Kidney (tissue), 14 donors: ENCODE results near the gene LSM14B. TPM values are rescaled to one million over a fixed set of nuclear protein-coding genes. Genes with fewer than 3 reads are reported as not detected.

Experiments
- DNase-seq, 5 donors: peaks; one replicate each; pipeline ENCODE4 v3.0.0-alpha.2; 2013 to 2020
- FAIRE-seq: peaks from 2 replicates; lab custom pipeline; 2012; peaks lifted over from hg19 to GRCh38; lab: Jason Lieb, UNC
- H3K27ac ChIP-seq, 2 donors: one replicate each; pipeline ENCODE4 v1.7.0; 2013; ENCODE audit warnings: low read depth in 2 of 2, low read length in 2 of 2, inconsistent platforms in 1 of 2
- H3K27me3 ChIP-seq: one replicate; pipeline ENCODE4 v1.7.1; 2013; ENCODE audit warnings: low read length, inconsistent platforms; ENCODE audit not compliant: control insufficient read depth, insufficient read depth
- H3K36me3 ChIP-seq, 3 donors: one replicate each; pipeline versions ENCODE4 v1.7.0 to v1.7.1; 2013; ENCODE audit warnings: low read length in 3 of 3, control low read depth in 1 of 3, inconsistent platforms in 1 of 3; ENCODE audit not compliant: insufficient read depth in 3 of 3, control insufficient read depth in 2 of 3
- H3K4me1 ChIP-seq, 3 donors: one replicate each; pipeline versions ENCODE4 v1.7.0 to v1.7.1; 2013; ENCODE audit warnings: low read length in 3 of 3, inconsistent platforms in 1 of 3, low read depth in 1 of 3; ENCODE audit not compliant: control insufficient read depth in 2 of 3, insufficient read depth in 2 of 3
- H3K4me3 ChIP-seq, 3 donors: one replicate each; pipeline versions ENCODE4 v1.7.0 to v1.8.1; 2013; ENCODE audit warnings: low read length in 3 of 3, control low read depth in 1 of 3, inconsistent platforms in 1 of 3
- H3K9ac ChIP-seq, 3 donors: one replicate each; pipeline versions ENCODE4 v1.7.0 to v1.7.1; 2013; ENCODE audit warnings: low read length in 3 of 3, control low read depth in 1 of 3, inconsistent platforms in 1 of 3
- H3K9me3 ChIP-seq, 3 donors: one replicate each; pipeline versions ENCODE4 v1.7.0 to v1.7.1; 2013; ENCODE audit warnings: low read length in 3 of 3, control low read depth in 1 of 3, inconsistent platforms in 1 of 3; ENCODE audit not compliant: control insufficient read depth in 2 of 3, insufficient read depth in 1 of 3
- intact Hi-C: fragments of 100-400 bp; cut with DNase I; formaldehyde crosslinking; loops from one replicate; pipeline ENCODE4 v1.11.1; 2022
- polyA plus RNA-seq: library from polyadenylated mRNA; stranded (reverse); fragments of 350-450 nt; fragmentation: Illumina TruSeq; extraction: RNeasy Lipid Tissue Mini Kit (QIAGEN cat#74804); gene quantifications from one replicate; pipeline ENCODE4 v1.2.3, GENCODE V29; 2014; ENCODE audit warnings: low read depth, low replicate concordance; ENCODE audit not compliant: insufficient read depth
- total RNA-seq: library from RNA; stranded (reverse); fragmentation: NEBNext Ultra II Directional; extraction: Animal tissue kit (Norgen Biotek cat#: 25700); gene quantifications from one replicate; pipeline ENCODE4 v1.2.1, GENCODE V29; 2021
- TF ChIP-seq, protein P1 (sequence below): IDR thresholded peaks from 3 replicates; pipeline ENCODE4 v1.5.1; 2012; ENCODE audit warnings: mild to moderate bottlenecking, moderate library complexity, borderline replicate concordance; ENCODE audit not compliant: insufficient read depth; ENCODE audit errors: extremely low read depth
- donor health status: control.
- donor health status: control.
- donor health status: control.
- donor health status: control.
- donor health status: control.
- donor health status: DM: yes; HTN: yes; CAD: no.
- donor health status: Normal renal cell carcinoma (clear cell type).

The LSM14B gene
- total and polyA plus RNA-seq, 2 donors from 2014 or later: 18.0 to 31.6 TPM

DNA sequence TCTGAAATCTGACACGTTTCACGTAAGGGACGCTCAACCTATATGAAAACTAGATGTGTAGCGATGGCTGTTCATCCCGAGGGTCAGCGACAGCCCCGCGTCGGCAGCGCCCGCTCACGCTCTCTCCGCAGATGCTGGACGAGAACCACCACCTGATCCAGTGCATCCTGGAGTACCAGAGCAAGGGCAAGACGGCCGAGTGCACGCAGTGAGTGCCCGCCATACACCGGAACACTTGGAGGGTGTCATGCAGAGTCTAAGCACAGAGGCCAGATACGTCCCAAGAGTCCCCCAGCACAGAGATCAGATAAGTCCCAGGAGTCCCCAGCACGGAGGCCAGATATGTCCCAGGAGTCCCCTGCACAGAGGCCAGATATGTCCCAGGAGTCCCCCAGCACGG is 36.3 kb downstream of the LSM14B start:
- no peak for FAIRE-seq
- Histone ChIP-seq H3K36me3 (peaks cover 0 to 19% (median 8%) of the 10 kb centered on the region in 3 donors), H3K4me1 (peaks cover 0 to 15% (median 3%) of the 10 kb centered on the region in 3 donors), H3K27me3 (no peaks in the 10 kb centered on the region), H3K9me3 (no peaks in the 10 kb centered on the region), H3K4me3 (no peak overlapping the region), H3K27ac (no peak overlapping the region), H3K9ac (no peak overlapping the region)
- intact Hi-C loops: no loop called here
- TF ChIP-seq, protein P1, sequence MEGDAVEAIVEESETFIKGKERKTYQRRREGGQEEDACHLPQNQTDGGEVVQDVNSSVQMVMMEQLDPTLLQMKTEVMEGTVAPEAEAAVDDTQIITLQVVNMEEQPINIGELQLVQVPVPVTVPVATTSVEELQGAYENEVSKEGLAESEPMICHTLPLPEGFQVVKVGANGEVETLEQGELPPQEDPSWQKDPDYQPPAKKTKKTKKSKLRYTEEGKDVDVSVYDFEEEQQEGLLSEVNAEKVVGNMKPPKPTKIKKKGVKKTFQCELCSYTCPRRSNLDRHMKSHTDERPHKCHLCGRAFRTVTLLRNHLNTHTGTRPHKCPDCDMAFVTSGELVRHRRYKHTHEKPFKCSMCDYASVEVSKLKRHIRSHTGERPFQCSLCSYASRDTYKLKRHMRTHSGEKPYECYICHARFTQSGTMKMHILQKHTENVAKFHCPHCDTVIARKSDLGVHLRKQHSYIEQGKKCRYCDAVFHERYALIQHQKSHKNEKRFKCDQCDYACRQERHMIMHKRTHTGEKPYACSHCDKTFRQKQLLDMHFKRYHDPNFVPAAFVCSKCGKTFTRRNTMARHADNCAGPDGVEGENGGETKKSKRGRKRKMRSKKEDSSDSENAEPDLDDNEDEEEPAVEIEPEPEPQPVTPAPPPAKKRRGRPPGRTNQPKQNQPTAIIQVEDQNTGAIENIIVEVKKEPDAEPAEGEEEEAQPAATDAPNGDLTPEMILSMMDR: no peak
- no peak for DNase-seq

- peaks cover 0 to 24% (median 8%) of the 10 kb centered on the region in 3 donors for H3K36me3 ChIP-seq
- H3K4me1 ChIP-seq: peaks cover 0 to 15% (median 3%) of the 10 kb centered on the region in 3 donors
- no peaks in the 10 kb centered on the region for H3K27me3 ChIP-seq
- TF ChIP-seq, protein P1: no peak
- no peaks in the 10 kb centered on the region for H3K9me3 ChIP-seq
- no peak overlapping the region for H3K9ac ChIP-seq
- no peak overlapping the region for H3K4me3 ChIP-seq
- no peak for DNase-seq
- no peak overlapping the region for H3K27ac ChIP-seq
- FAIRE-seq: no peak
- intact Hi-C loops: no loop called here
Measured at GRCh38 chr20:62159052-62159451, 36.8 kb downstream of the LSM14B start.

GRCh38 chr20:62159839-62160238 is 37.6 kb downstream of the LSM14B start:
- Histone ChIP-seq H3K36me3 (peaks cover 0 to 26% (median 10%) of the 10 kb centered on the region in 3 donors), H3K27ac (no peak overlapping the region), H3K9ac (no peak overlapping the region), H3K27me3 (no peaks in the 10 kb centered on the region), H3K9me3 (no peaks in the 10 kb centered on the region), H3K4me3 (no peak overlapping the region), H3K4me1 (peaks cover 0 to 15% (median 3%) of the 10 kb centered on the region in 3 donors)
- TF ChIP-seq, protein P1: no peak
- intact Hi-C loops: no loop called here
- FAIRE-seq (no peak), DNase-seq (no peak)

DNA sequence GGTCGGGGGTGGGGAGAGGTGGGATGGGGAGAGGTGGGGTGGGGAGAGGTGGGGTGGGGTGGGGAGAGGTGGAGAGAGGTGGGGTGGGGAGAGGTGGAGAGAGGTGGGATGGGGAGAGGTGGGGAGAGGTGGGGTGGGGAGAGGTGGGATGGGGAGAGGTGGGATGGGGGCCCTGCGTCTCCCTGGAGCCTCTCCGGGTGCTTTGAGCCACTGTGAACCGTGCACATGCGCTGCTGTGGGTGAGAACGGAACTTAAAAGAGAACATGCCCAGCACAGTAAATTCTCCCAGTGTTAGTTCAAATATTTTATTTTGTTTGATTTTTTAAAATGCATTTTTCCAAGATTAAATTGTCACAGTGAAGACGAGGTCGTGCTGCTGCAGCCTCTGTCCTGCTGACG is 38.0 kb downstream of the LSM14B start:
- Histone ChIP-seq H3K9ac (no peak overlapping the region), H3K27ac (no peak overlapping the region), H3K4me3 (no peak overlapping the region), H3K27me3 (no peaks in the 10 kb centered on the region), H3K9me3 (no peaks in the 10 kb centered on the region), H3K36me3 (peaks cover 0 to 31% (median 14%) of the 10 kb centered on the region in 3 donors), H3K4me1 (peaks cover 0 to 15% (median 3%) of the 10 kb centered on the region in 3 donors)
- DNase-seq (no peak), FAIRE-seq (no peak)
- TF ChIP-seq, protein P1: no peak
- intact Hi-C loops: no loop called here
